HCT116 (cell line): ENCODE data around the gene ARHGEF38. TPM values are rescaled to one million over a fixed set of nuclear protein-coding genes. Genes with fewer than 3 reads are reported as not detected.

Experiments
- ATAC-seq: fragments of 200-7000 bp; cut with Tn5 transposase; 2 replicates; pipeline ENCODE4 v1.9.1; 2020; ENCODE audit warnings: mild to moderate bottlenecking, moderate library complexity
- BruUV-seq: library from RNA; stranded (reverse); fragments of 400-500 nt; replicated peaks from 2 replicates; lab custom pipeline; 2021; lab: Mats Ljungman, UMichigan
- CTCF ChIA-PET: fragments of 300-600 bp; sonication (Branson Sonifier 250); formaldehyde crosslinking; loops from one replicate; lab custom pipeline; 2021; ENCODE audit warnings: antibody characterized with exemption; lab: Charles Lee
- POLR2A ChIA-PET: fragments of 300-600, 350-600 bp; sonication (Branson Sonifier 250); formaldehyde crosslinking; loops from one replicate; lab custom pipeline; 2021; ENCODE audit warnings: antibody characterized with exemption; lab: Charles Lee
- RAD21 ChIA-PET, 2 experiments: fragments of 300-600 bp; sonication (Branson Sonifier 250); formaldehyde crosslinking; loops; one replicate each; lab custom pipeline; 2023; ENCODE audit warnings: low total read pairs in 2 of 2; ENCODE audit not compliant: uncharacterized antibody in 2 of 2, unreplicated experiment in 2 of 2, low non-redundant PET in 1 of 2; lab: Charles Lee
- DNase-seq: peaks from one replicate; pipeline ENCODE4 v3.0.0-alpha.2; 2010; ENCODE audit warnings: low read depth, low spot score
- H2AFZ ChIP-seq: fragments of 200-600 bp; shearing (Covaris generic), sonication (generic); 2 replicates; pipeline ENCODE4 v1.6.1; 2017; ENCODE audit warnings: low read depth, mixed run types, mixed read lengths, antibody characterized with exemption, low read length; ENCODE audit not compliant: poor library complexity, severe bottlenecking
- H3K27ac ChIP-seq: 2 replicates; pipeline ENCODE4 v1.5.1; 2012; ENCODE audit warnings: low read depth, low read length
- H3K27me3 ChIP-seq: fragments of 200-600 bp; sonication (generic); 2 replicates; pipeline ENCODE4 v1.6.1; 2016; ENCODE audit warnings: mixed run types, low read length, mixed read lengths; ENCODE audit not compliant: insufficient read depth
- H3K36me3 ChIP-seq, 2 experiments: fragments of 200-500 bp in 1 of 2; fragments of 200-600 bp in 1 of 2; sonication (Bioruptor generic) in 1 of 2; sonication (generic) in 1 of 2; 2 replicates each; pipeline versions ENCODE4 v1.5.1 to v1.6.1; 2014 to 2016; ENCODE audit warnings: low read length in 2 of 2, inconsistent platforms in 1 of 2, mixed read lengths in 1 of 2, mixed run types in 1 of 2; ENCODE audit not compliant: insufficient read depth in 2 of 2, control insufficient read depth in 1 of 2
- H3K4me1 ChIP-seq, 2 experiments: fragments of 200-600 bp in 1 of 2; sonication (generic) in 1 of 2; 2 replicates each; pipeline versions ENCODE4 v1.5.1 to v1.6.1; 2012 to 2017; ENCODE audit warnings: low read length in 2 of 2, inconsistent platforms in 1 of 2, mild to moderate bottlenecking in 1 of 2, mixed read lengths in 1 of 2, mixed run types in 1 of 2, moderate library complexity in 1 of 2; ENCODE audit not compliant: insufficient read depth in 2 of 2, control insufficient read depth in 1 of 2
- H3K4me2 ChIP-seq: fragments of 200-600 bp; sonication (generic); 2 replicates; pipeline ENCODE4 v1.6.1; 2017; ENCODE audit warnings: mixed run types, low read length, mixed read lengths
- H3K4me3 ChIP-seq, 2 experiments: fragments of 200-600 bp in 1 of 2; sonication (generic) in 1 of 2; replicated peaks in 1 of 2; 2 replicates each; pipeline ENCODE4 v1.5.1; 2011 to 2016; ENCODE audit warnings: low read length in 2 of 2, control low read depth in 1 of 2, low read depth in 1 of 2, mild to moderate bottlenecking in 1 of 2, mixed read lengths in 1 of 2, mixed run types in 1 of 2
- H3K79me2 ChIP-seq: fragments of 200-600 bp; sonication (generic); 2 replicates; pipeline ENCODE4 v1.6.1; 2017; ENCODE audit warnings: mild to moderate bottlenecking, mixed run types, low read length, moderate library complexity, mixed read lengths; ENCODE audit not compliant: insufficient read depth
- H3K9ac ChIP-seq: fragments of 200-600 bp; sonication (generic); 2 replicates; pipeline ENCODE4 v1.6.1; 2016; ENCODE audit warnings: low read length, mixed read lengths
- H3K9me2 ChIP-seq: fragments of 200-600 bp; sonication (generic), shearing (Covaris generic); 2 replicates; pipeline ENCODE4 v1.6.1; 2017; ENCODE audit warnings: mixed run types, mild to moderate bottlenecking, moderate library complexity; ENCODE audit not compliant: insufficient read depth
- H3K9me3 ChIP-seq, 2 experiments: fragments of 200-500 bp in 1 of 2; fragments of 200-600 bp in 1 of 2; sonication (Bioruptor generic) in 1 of 2; sonication (generic) in 1 of 2; 2 replicates each; pipeline ENCODE4 v1.6.1; 2014 to 2017; ENCODE audit warnings: low read length in 2 of 2, mixed read lengths in 2 of 2, inconsistent platforms in 1 of 2, low read depth in 1 of 2, mild to moderate bottlenecking in 1 of 2, mixed run types in 1 of 2, moderate library complexity in 1 of 2; ENCODE audit not compliant: control insufficient read depth in 1 of 2, insufficient read depth in 1 of 2
- H4K20me1 ChIP-seq: fragments of 200-600 bp; sonication (generic), shearing (Covaris generic); 2 replicates; pipeline ENCODE4 v1.6.1; 2017; ENCODE audit warnings: mixed run types, mild to moderate bottlenecking, moderate library complexity; ENCODE audit not compliant: insufficient read depth
- CEBPB ChIP-seq: IDR thresholded peaks from 2 replicates; pipeline ENCODE4 v1.6.1; 2012; ENCODE audit warnings: low read depth
- EGR1 ChIP-seq: IDR thresholded peaks from 2 replicates; pipeline ENCODE4 v1.6.1; 2012; ENCODE audit warnings: low read depth
- FOSL1 ChIP-seq: IDR thresholded peaks from 2 replicates; pipeline ENCODE4 v1.6.1; 2012; ENCODE audit warnings: low read depth
- MAX ChIP-seq: IDR thresholded peaks from 2 replicates; pipeline ENCODE4 v1.6.1; 2012
- POLR2A ChIP-seq: IDR thresholded peaks from 2 replicates; pipeline ENCODE4 v1.7.0; 2011; ENCODE audit warnings: borderline replicate concordance; ENCODE audit not compliant: insufficient read depth, insufficient read length; ENCODE audit errors: extremely low read depth
- RAD21 ChIP-seq: IDR thresholded peaks from 2 replicates; pipeline ENCODE4 v1.6.1; 2012; ENCODE audit warnings: low read depth, mild to moderate bottlenecking
- SIN3A ChIP-seq: IDR thresholded peaks from 2 replicates; pipeline ENCODE4 v1.6.1; 2012; ENCODE audit warnings: low read depth
- SP1 ChIP-seq: IDR thresholded peaks from 2 replicates; pipeline ENCODE4 v1.6.1; 2012; ENCODE audit warnings: low read depth
- SRF ChIP-seq: IDR thresholded peaks from 2 replicates; pipeline ENCODE4 v1.6.1; 2012; ENCODE audit warnings: low read depth
- TCF7L2 ChIP-seq: IDR thresholded peaks from 2 replicates; pipeline ENCODE4 v1.7.0; 2011; ENCODE audit warnings: borderline replicate concordance, inconsistent platforms; ENCODE audit not compliant: insufficient read depth, insufficient read length; ENCODE audit errors: extremely low read depth
- YY1 ChIP-seq: IDR thresholded peaks from 2 replicates; pipeline ENCODE4 v1.6.1; 2011; ENCODE audit warnings: low read length, low read depth, moderate library complexity, mild to moderate bottlenecking; ENCODE audit not compliant: insufficient replicate concordance; ENCODE audit errors: extremely low read depth
- ZBTB33 ChIP-seq: IDR thresholded peaks from 2 replicates; pipeline ENCODE4 v1.6.1; 2011; ENCODE audit warnings: mild to moderate bottlenecking, low read length, moderate library complexity; ENCODE audit not compliant: insufficient replicate concordance; ENCODE audit errors: extremely low read depth
- ZFX ChIP-seq: fragments of 450-650 bp; IDR thresholded peaks from 2 replicates; pipeline ENCODE4 v1.6.1; 2017
- intact Hi-C: fragments of 100-400 bp; cut with micrococcal nuclease; formaldehyde crosslinking; loops from 2 replicates; pipeline ENCODE4 v1.10.0; 2022
- total RNA-seq: library from RNA; stranded (reverse); gene quantifications from one replicate; pipeline ENCODE4 v1.2.1, GENCODE V29; 2021; ENCODE audit not compliant: unreplicated experiment

The ARHGEF38 gene
- total RNA-seq, 1 experiment from 2014 or later, result not detected

DNA sequence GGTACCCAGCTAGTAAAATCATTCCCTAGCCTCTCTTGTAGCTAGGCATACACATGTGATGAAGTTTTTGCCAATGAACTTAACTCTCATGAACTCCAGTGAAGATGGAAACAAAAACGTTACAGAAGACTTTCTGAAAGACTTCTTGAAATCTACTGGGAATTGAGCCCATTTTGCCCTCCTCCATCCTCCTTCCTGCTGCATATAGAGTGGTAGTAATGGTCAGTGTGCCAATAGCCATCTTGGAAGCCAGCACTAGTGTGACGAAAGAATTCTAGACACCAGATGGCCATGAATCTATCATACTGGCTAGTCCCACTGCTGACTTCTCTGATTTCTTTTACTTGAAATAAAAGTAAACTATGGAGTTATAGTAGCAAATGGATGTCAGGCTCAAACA, 47.7 kb upstream of the ARHGEF38 start:
- no peak overlapping the region for H3K9ac ChIP-seq
- no peaks in the 10 kb centered on the region for H3K27me3 ChIP-seq
- ChIA-PET POLR2A (no interaction called here), RAD21 (no interaction called here), CTCF (no interaction called here)
- ATAC-seq (no peak), DNase-seq (no peak)
- no peaks in the 10 kb centered on the region for H3K4me1 ChIP-seq
- no peaks in the 10 kb centered on the region for H3K36me3 ChIP-seq
- H3K79me2 ChIP-seq, result no peaks in the 10 kb centered on the region
- no peak overlapping the region for H3K4me2 ChIP-seq
- H3K9me3 ChIP-seq, result no peaks in the 10 kb centered on the region
- no peak overlapping the region for H2AFZ ChIP-seq
- BruUV-seq, result no TSS peak
- 0 out of 2 replicates have a peak, but pooled peaks cover 2% of the 10 kb centered on the region for H3K9me2 ChIP-seq
- TF ChIP-seq SIN3A (no peak), EGR1 (no peak), SRF (no peak), MAX (no peak), SP1 (no peak), RAD21 (no peak), ZFX (no peak), TCF7L2 (no peak), YY1 (no peak), FOSL1 (no peak), CEBPB (no peak), ZBTB33 (no peak), POLR2A (no peak)
- no peak overlapping the region for H3K4me3 ChIP-seq
- H3K27ac ChIP-seq, result no peak overlapping the region
- H4K20me1 ChIP-seq, result no peaks in the 10 kb centered on the region
- intact Hi-C loops, result no loop called here
